ENCODE measurements around the gene PVALEF.

Gene PVALEF

GRCh38 chr17:81123052-81124048 is 42.0 kb upstream of the PVALEF start:
- TF ChIP-seq JUND (IDR thresholded peaks at IDR 0.05; ENCODE audit: low read depth), result no peak
- no peak for DNase-seq (ENCODE audit: low read depth in 1 of 2, low spot score in 1 of 2)
- in situ Hi-C loops (cut with HindIII; ENCODE audit: low pct_unique_long_range_greater_than_20kb, low sequenced_read_pairs), result no loop called here

- no peak for DNase-seq (ENCODE audit: low read depth in 1 of 2, low spot score in 1 of 2)
- in situ Hi-C loops (cut with HindIII; ENCODE audit: low pct_unique_long_range_greater_than_20kb, low sequenced_read_pairs), result no loop called here
- no peak for TF ChIP-seq JUND (IDR thresholded peaks at IDR 0.05; ENCODE audit: low read depth)
These were observed 40.9 kb upstream of the PVALEF start for GRCh38 chr17:81124377-81124776.

GRCh38 chr17:81125573-81126081 is 39.7 kb upstream of the PVALEF start:
- DNase-seq (ENCODE audit: low read depth in 1 of 2, low spot score in 1 of 2), result no peak
- no peak for TF ChIP-seq JUND (IDR thresholded peaks at IDR 0.05; ENCODE audit: low read depth)
- in situ Hi-C loops (cut with HindIII; ENCODE audit: low pct_unique_long_range_greater_than_20kb, low sequenced_read_pairs), result no loop called here

- TF ChIP-seq JUND (IDR thresholded peaks at IDR 0.05; ENCODE audit: low read depth), result no peak
- DNase-seq (ENCODE audit: low read depth in 1 of 2, low spot score in 1 of 2), result no peak
- in situ Hi-C loops (cut with HindIII; ENCODE audit: low pct_unique_long_range_greater_than_20kb, low sequenced_read_pairs), result no loop called here
These were observed 38.8 kb upstream of the PVALEF start for GRCh38 chr17:81126281-81127132.

GRCh38 chr17:81127133-81127455 is 38.2 kb upstream of the PVALEF start:
- in situ Hi-C loops (cut with HindIII; ENCODE audit: low pct_unique_long_range_greater_than_20kb, low sequenced_read_pairs), result no loop called here
- DNase-seq (ENCODE audit: low read depth in 1 of 2, low spot score in 1 of 2), result no peak
- TF ChIP-seq JUND (IDR thresholded peaks at IDR 0.05; ENCODE audit: low read depth), result no peak

GRCh38 chr17:81127526-81128177 is 37.7 kb upstream of the PVALEF start:
- in situ Hi-C loops (cut with HindIII; ENCODE audit: low pct_unique_long_range_greater_than_20kb, low sequenced_read_pairs), result no loop called here
- DNase-seq (ENCODE audit: low read depth in 1 of 2, low spot score in 1 of 2), result no peak
- no peak for TF ChIP-seq JUND (IDR thresholded peaks at IDR 0.05; ENCODE audit: low read depth)

GRCh38 chr17:81128338-81128737 is 37.0 kb upstream of the PVALEF start:
- in situ Hi-C loops (cut with HindIII; ENCODE audit: low pct_unique_long_range_greater_than_20kb, low sequenced_read_pairs), result no loop called here
- no peak for DNase-seq (ENCODE audit: low read depth in 1 of 2, low spot score in 1 of 2)
- TF ChIP-seq JUND (IDR thresholded peaks at IDR 0.05; ENCODE audit: low read depth), result no peak

- in situ Hi-C loops (cut with HindIII; ENCODE audit: low pct_unique_long_range_greater_than_20kb, low sequenced_read_pairs), result no loop called here
These were observed 36.5 kb upstream of the PVALEF start for GRCh38 chr17:81128774-81129173.

GRCh38 chr17:81129289-81129688 is 36.0 kb upstream of the PVALEF start:
- no peak for TF ChIP-seq JUND (IDR thresholded peaks at IDR 0.05; ENCODE audit: low read depth)
- in situ Hi-C loops (cut with HindIII; ENCODE audit: low pct_unique_long_range_greater_than_20kb, low sequenced_read_pairs), result no loop called here
- no peak for DNase-seq (ENCODE audit: low read depth in 1 of 2, low spot score in 1 of 2)

More at GRCh38 chr17:81128774-81129173, 36.5 kb upstream of the PVALEF start:
- TF ChIP-seq JUND (IDR thresholded peaks at IDR 0.05; ENCODE audit: low read depth), result no peak
- no peak for DNase-seq (ENCODE audit: low read depth in 1 of 2, low spot score in 1 of 2)

GRCh38 chr17:81129711-81130367 is 35.5 kb upstream of the PVALEF start:
- in situ Hi-C loops (cut with HindIII; ENCODE audit: low pct_unique_long_range_greater_than_20kb, low sequenced_read_pairs), result no loop called here
- TF ChIP-seq JUND (IDR thresholded peaks at IDR 0.05; ENCODE audit: low read depth), result no peak
- no peak for DNase-seq (ENCODE audit: low read depth in 1 of 2, low spot score in 1 of 2)

- DNase-seq (ENCODE audit: low read depth in 1 of 2, low spot score in 1 of 2), result no peak
- no peak for TF ChIP-seq JUND (IDR thresholded peaks at IDR 0.05; ENCODE audit: low read depth)
- in situ Hi-C loops (cut with HindIII; ENCODE audit: low pct_unique_long_range_greater_than_20kb, low sequenced_read_pairs), result no loop called here
These were observed 34.6 kb upstream of the PVALEF start for GRCh38 chr17:81130385-81131361.

All from T47D (cell line).